Endothelial cell of hepatic sinusoid (primary cell): ENCODE results near the gene RASSF9.

Experiments used
- in situ Hi-C: cut with HindIII; loops from 2 replicates; pipeline ENCODE4 v1.10.0; 2017; ENCODE audit warnings: low sequenced_read_pairs

The RASSF9 gene

GRCh38 chr12:85836197-85837090, at the start of gene RASSF9:
Gene RASSF9, minus strand, starts transcription at chr12:85836409. Its CDS starts 208 bp downstream, at chr12:85836201.
- in situ Hi-C loops = no loop called here

- in situ Hi-C loops = no loop called here
Measured at GRCh38 chr12:85883763-85884162, 47.6 kb upstream of the RASSF9 start.

- in situ Hi-C loops = no loop called here
Measured at GRCh38 chr12:85877459-85877858, 41.2 kb upstream of the RASSF9 start.

GRCh38 chr12:85874031-85874461, 37.8 kb upstream of the RASSF9 start, which contains the start of gene NTS:
Gene NTS, plus strand, starts transcription at chr12:85874295. Its CDS starts 109 bp downstream, at chr12:85874404.
- in situ Hi-C loops = no loop called here

GRCh38 chr12:85872497-85873091, 36.4 kb upstream of the RASSF9 start:
- in situ Hi-C loops = no loop called here

GRCh38 chr12:85866986-85867776, 31.0 kb upstream of the RASSF9 start:
- in situ Hi-C loops = loop anchor here (5.0 to 10.0 kb wide), 2 partner anchors 302 to 380 kb away; no protein-coding TSS in a partner anchor

GRCh38 chr12:85865890-85866289, 29.7 kb upstream of the RASSF9 start:
- in situ Hi-C loops = loop anchor here (5.0 to 10.0 kb wide), 2 partner anchors 301 to 379 kb away; no protein-coding TSS in a partner anchor

- in situ Hi-C loops = no loop called here
Measured at GRCh38 chr12:85856966-85857365, 20.8 kb upstream of the RASSF9 start.

GRCh38 chr12:85855305-85855704, 19.1 kb upstream of the RASSF9 start:
- in situ Hi-C loops = no loop called here

GRCh38 chr12:85849344-85849743, 13.1 kb upstream of the RASSF9 start:
- in situ Hi-C loops = no loop called here

GRCh38 chr12:85843606-85844310, 7.5 kb upstream of the RASSF9 start:
- in situ Hi-C loops = no loop called here

- in situ Hi-C loops = no loop called here
Measured at GRCh38 chr12:85835426-85836196, 598 bp downstream of the RASSF9 start.

- in situ Hi-C loops = no loop called here
Measured at GRCh38 chr12:85834378-85834777, 1.8 kb downstream of the RASSF9 start.

- in situ Hi-C loops = no loop called here
Measured at GRCh38 chr12:85833579-85833978, 2.6 kb downstream of the RASSF9 start.

- in situ Hi-C loops = no loop called here
Measured at GRCh38 chr12:85831327-85831990, 4.8 kb downstream of the RASSF9 start.

- in situ Hi-C loops = no loop called here
Measured at GRCh38 chr12:85829391-85829790, 6.8 kb downstream of the RASSF9 start.

- in situ Hi-C loops = no loop called here
Measured at GRCh38 chr12:85828576-85828975, 7.6 kb downstream of the RASSF9 start.

GRCh38 chr12:85825746-85826145, 10.5 kb downstream of the RASSF9 start:
- in situ Hi-C loops = no loop called here
